Urinary bladder (tissue), 4 donors: ENCODE measurements around the gene ATP1B1. TPM values are rescaled to one million over a fixed set of nuclear protein-coding genes. Genes with fewer than 3 reads are reported as not detected.
"Not testable (repeated sequence)": the region's sequence is repeated elsewhere in the genome, so short reads cannot be mapped to it uniquely, and the experiment has no call there.

Source experiments
- DNase-seq: peaks from one replicate; pipeline ENCODE4 v3.0.0-alpha.2; 2015; ENCODE audit errors: extremely low spot score
- H3K27ac ChIP-seq: one replicate; pipeline ENCODE4 v1.5.1; 2013; ENCODE audit warnings: low read depth, mild to moderate bottlenecking, moderate library complexity
- H3K36me3 ChIP-seq: one replicate; pipeline ENCODE4 v1.6.1; 2013; ENCODE audit warnings: mild to moderate bottlenecking, moderate library complexity; ENCODE audit not compliant: insufficient read depth
- H3K4me1 ChIP-seq: one replicate; pipeline ENCODE4 v1.6.1; 2013; ENCODE audit warnings: mild to moderate bottlenecking, moderate library complexity; ENCODE audit not compliant: insufficient read depth
- H3K4me3 ChIP-seq: one replicate; pipeline ENCODE4 v1.5.1; 2013; ENCODE audit warnings: low read depth, low read length
- WGBS: extraction: QIAGEN DNeasy Blood & Tissue Kit; methylation state at CpG from one replicate; pipeline ENCODE4 v1.1.7; 2013; 5-methylcytosine and 5-hydroxymethylcytosine counted together
- polyA plus RNA-seq: library from polyadenylated mRNA; stranded (reverse); fragments of 200-250 nt; gene quantifications from one replicate; pipeline ENCODE4 v1.2.3, GENCODE V29; 2013
- total RNA-seq: library from RNA; depleted of rRNA; stranded (reverse); fragments of >200 nt; gene quantifications from one replicate; pipeline ENCODE4 v1.2.3, GENCODE V29; 2014
- donor health status: healthy with polysubstance abuse.
- donor health status: healthy.

The ATP1B1 gene
- total and polyA plus RNA-seq, 2 donors: 34.2 to 54.6 TPM

GRCh38 chr1:169148472-169149252, 42.2 kb downstream of the ATP1B1 start:
- Histone ChIP-seq H3K36me3 (peaks cover 1% of the 10 kb centered on the region), H3K27ac (no peak overlapping the region), H3K4me3 (no peak overlapping the region), H3K4me1 (no peaks in the 10 kb centered on the region)
- DNase-seq: no peak
- 85% methylated on average over 5 of the region's 5 CpGs for WGBS

GRCh38 chr1:169149555-169150286, 43.2 kb downstream of the ATP1B1 start:
- no peak for DNase-seq
- H3K4me3 ChIP-seq: no peak overlapping the region
- H3K36me3 ChIP-seq: peaks cover 1% of the 10 kb centered on the region
- H3K27ac ChIP-seq: no peak overlapping the region
- WGBS: 91% methylated on average over 2 of the region's 2 CpGs
- H3K4me1 ChIP-seq: no peaks in the 10 kb centered on the region

- no peak overlapping the region for H3K4me3 ChIP-seq
- no peaks in the 10 kb centered on the region for H3K4me1 ChIP-seq
- DNase-seq: no peak
- H3K36me3 ChIP-seq: peaks cover 1% of the 10 kb centered on the region
- 85% methylated on average over 4 of the region's 4 CpGs for WGBS
- no peak overlapping the region for H3K27ac ChIP-seq
These were observed 44.3 kb downstream of the ATP1B1 start for GRCh38 chr1:169150641-169151337.

GRCh38 chr1:169151338-169151837, 44.9 kb downstream of the ATP1B1 start:
- no peak overlapping the region for H3K27ac ChIP-seq
- no peak for DNase-seq
- no peak overlapping the region for H3K4me3 ChIP-seq
- 97% methylated on average over 5 of the region's 5 CpGs for WGBS
- H3K4me1 ChIP-seq: no peaks in the 10 kb centered on the region
- no peaks in the 10 kb centered on the region for H3K36me3 ChIP-seq

- WGBS: 90% methylated on average over 1 of the region's 1 CpG
- H3K4me3 ChIP-seq: no peak overlapping the region
- DNase-seq: no peak
- H3K4me1 ChIP-seq: no peaks in the 10 kb centered on the region
- H3K36me3 ChIP-seq: no peaks in the 10 kb centered on the region
- H3K27ac ChIP-seq: no peak overlapping the region
These were observed 49.2 kb downstream of the ATP1B1 start for GRCh38 chr1:169155675-169156074.

- Histone ChIP-seq H3K4me3 (no peak overlapping the region), H3K27ac (no peak overlapping the region), H3K36me3 (no peaks in the 10 kb centered on the region), H3K4me1 (no peaks in the 10 kb centered on the region)
- DNase-seq: no peak
- WGBS: 75% methylated on average over 3 of the region's 3 CpGs
These were observed 50.1 kb downstream of the ATP1B1 start for GRCh38 chr1:169156580-169156979.

- H3K4me3 ChIP-seq: no peak overlapping the region
- H3K27ac ChIP-seq: no peak overlapping the region
- no peaks in the 10 kb centered on the region for H3K36me3 ChIP-seq
- peak; percentile 10 for DNase-seq
- 39% methylated on average over 3 of the region's 3 CpGs for WGBS
- no peaks in the 10 kb centered on the region for H3K4me1 ChIP-seq
These were observed 54.5 kb downstream of the ATP1B1 start for GRCh38 chr1:169160845-169161495.

GRCh38 chr1:169161496-169162194, 55.2 kb downstream of the ATP1B1 start:
- 84% methylated on average over 4 of the region's 4 CpGs for WGBS
- no peak overlapping the region for H3K27ac ChIP-seq
- H3K4me3 ChIP-seq: no peak overlapping the region
- no peaks in the 10 kb centered on the region for H3K36me3 ChIP-seq
- DNase-seq: no peak
- H3K4me1 ChIP-seq: no peaks in the 10 kb centered on the region

GRCh38 chr1:169163059-169163458, 56.6 kb downstream of the ATP1B1 start:
- no peak overlapping the region for H3K4me3 ChIP-seq
- no peak for DNase-seq
- H3K36me3 ChIP-seq: no peaks in the 10 kb centered on the region
- no peaks in the 10 kb centered on the region for H3K4me1 ChIP-seq
- WGBS: 76% methylated on average over 5 of the region's 5 CpGs
- no peak overlapping the region for H3K27ac ChIP-seq

GRCh38 chr1:169175461-169175860, 69.0 kb downstream of the ATP1B1 start:
- Histone ChIP-seq H3K36me3 (no peaks in the 10 kb centered on the region), H3K4me1 (no peaks in the 10 kb centered on the region), H3K27ac (no peak overlapping the region), H3K4me3 (no peak overlapping the region)
- 51% methylated on average over 2 of the region's 2 CpGs for whole genome bisulfite sequencing
- no peak for DNase-seq

GRCh38 chr1:169179431-169179830, 72.9 kb downstream of the ATP1B1 start:
- H3K36me3 ChIP-seq, DNase-seq, H3K4me1 ChIP-seq, H3K4me3 ChIP-seq, H3K27ac ChIP-seq: not testable (repeated sequence)
- 98% methylated on average over 3 of the region's 3 CpGs for WGBS

- Histone ChIP-seq H3K4me3 (no peak overlapping the region), H3K27ac (no peak overlapping the region), H3K4me1 (no peaks in the 10 kb centered on the region), H3K36me3 (no peaks in the 10 kb centered on the region)
- WGBS: 67% methylated on average over 3 of the region's 3 CpGs
- DNase-seq: no peak
These were observed 73.7 kb downstream of the ATP1B1 start for GRCh38 chr1:169180174-169180573.
